GM12874 (cell line): ENCODE results near the gene CASP3.

ENCODE experiments used
- CTCF ChIP-seq: IDR thresholded peaks from 2 replicates; pipeline ENCODE4 v1.5.1; 2011; ENCODE audit warnings: low read depth, mild to moderate bottlenecking, control low read depth, low read length, moderate library complexity; ENCODE audit not compliant: insufficient read depth

Gene CASP3

DNA sequence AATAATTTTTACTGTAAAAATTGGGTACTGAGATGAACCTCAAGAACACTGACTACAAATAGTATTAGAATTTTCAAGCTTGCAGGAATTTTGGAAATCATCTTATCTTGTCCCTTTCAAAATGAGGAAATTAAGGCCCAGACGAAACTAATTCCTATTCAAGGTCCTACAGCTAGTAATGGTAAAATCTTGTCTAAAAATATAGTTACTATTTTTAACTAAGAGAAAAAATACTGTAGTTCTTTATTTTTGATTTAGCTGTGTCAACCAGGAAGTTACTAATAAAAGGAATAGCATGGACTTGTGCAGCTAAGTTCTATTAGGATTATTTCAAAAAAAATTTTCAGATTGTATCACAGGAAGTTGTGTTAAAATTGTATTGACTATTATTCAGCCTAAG lies 13.0 kb upstream of the CASP3 start:
- TF ChIP-seq CTCF = no peak

DNA sequence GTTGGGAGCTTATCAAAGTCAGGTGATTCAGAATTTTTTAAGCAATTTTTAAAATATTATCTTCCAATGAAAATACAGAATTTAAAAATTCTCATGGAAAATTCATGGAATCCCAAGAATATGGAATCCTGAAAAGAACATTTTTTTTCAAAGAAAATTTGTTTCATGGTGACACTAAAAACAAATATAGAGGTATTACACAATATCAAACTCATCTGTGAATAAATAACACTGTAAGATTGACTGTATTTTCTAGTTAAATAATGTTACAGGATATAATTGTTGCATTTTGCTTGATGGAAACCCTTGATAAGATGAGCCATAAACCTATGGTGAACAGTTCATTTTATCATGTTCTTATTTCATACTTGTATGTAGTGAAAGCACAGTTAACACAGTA lies 11.7 kb upstream of the CASP3 start:
- TF ChIP-seq CTCF = no peak

DNA sequence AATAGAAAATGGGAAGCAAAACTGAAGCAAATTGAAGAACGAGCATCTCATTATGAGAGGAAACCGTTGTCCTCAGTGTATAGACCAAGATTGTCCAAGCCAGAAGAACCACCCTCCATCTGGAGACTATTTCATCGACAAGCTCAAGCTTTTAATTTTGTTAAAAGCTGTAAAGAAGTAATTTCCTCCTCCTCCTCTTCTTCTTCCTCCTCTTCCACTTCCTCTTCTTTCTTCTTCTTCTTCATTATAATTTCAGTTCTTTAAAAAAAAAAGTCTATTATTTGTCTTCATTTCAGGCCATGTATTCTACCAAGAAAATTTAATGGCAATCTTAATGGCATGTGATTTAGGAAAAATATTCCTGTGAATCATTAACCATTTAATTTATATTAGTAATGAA lies 7.9 kb upstream of the CASP3 start:
- no peak for TF ChIP-seq CTCF

- TF ChIP-seq CTCF = no peak
Observed at GRCh38 chr4:184655889-184656869, 6.9 kb upstream of the CASP3 start.

DNA sequence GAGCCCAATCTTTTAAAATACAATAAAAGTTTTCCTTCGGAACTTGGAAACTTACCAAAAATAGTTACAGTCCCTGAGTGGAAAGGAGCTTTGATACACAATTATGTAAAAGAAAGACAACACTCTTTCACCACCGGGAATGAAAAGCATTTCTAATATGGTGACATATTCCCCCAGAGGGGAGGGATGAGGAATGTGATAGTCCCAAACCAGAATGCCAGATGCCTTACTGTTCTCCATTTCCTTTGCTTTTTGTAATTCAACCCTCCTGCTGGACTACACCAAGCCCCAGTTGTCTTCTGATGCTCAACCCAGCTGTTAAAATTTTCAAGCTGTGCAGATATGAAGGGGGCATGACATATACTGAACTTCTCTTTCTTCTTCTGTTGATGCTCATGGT lies 4.4 kb upstream of the CASP3 start:
- TF ChIP-seq CTCF = no peak

DNA sequence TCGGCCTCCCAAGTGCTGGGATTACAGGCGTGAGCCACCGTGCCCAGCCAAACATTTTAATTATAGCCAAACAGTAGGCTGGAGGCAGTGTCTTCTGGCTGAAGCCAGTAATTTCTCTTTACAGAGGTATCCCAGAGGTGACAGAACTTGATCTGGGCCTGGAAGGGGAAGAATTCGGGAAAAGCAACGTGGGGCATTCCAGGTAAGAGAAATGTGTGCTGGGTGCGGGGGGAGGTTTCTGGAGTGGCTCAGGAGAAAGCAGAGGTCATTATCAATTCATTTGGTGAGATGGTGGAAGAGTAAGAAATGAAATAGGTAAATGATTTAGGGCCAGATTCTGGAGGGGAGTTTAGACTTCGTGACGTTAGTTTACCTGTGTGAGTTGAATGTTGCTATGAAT lies 2.7 kb upstream of the CASP3 start:
- TF ChIP-seq CTCF = no peak

GRCh38 chr4:184649971-184650855 lies 966 bp upstream of the CASP3 start:
- no peak for TF ChIP-seq CTCF
